Suprapubic skin (tissue), 4 donors: ENCODE data around the gene LDLR.
"Not testable (repeated sequence)": the region's sequence is repeated elsewhere in the genome, so short reads cannot be mapped to it uniquely, and the experiment has no call there.

Experiments
- CTCF ChIP-seq, 2 donors: fragments of 200-600 bp in 1 of 2; fragments of 450-650 bp in 1 of 2; sonication (generic) in 1 of 2; IDR thresholded peaks; one replicate each; pipeline ENCODE4 v1.5.1; 2016 to 2019; ENCODE audit warnings: antibody characterized with exemption in 2 of 2, mild to moderate bottlenecking in 1 of 2, moderate library complexity in 1 of 2
- EP300 ChIP-seq: sonication (generic); formaldehyde crosslinking; IDR thresholded peaks from one replicate; pipeline ENCODE4 v1.6.1; 2017; ENCODE audit warnings: antibody characterized with exemption
- POLR2A ChIP-seq, 2 donors: fragments of 450-650 bp; IDR thresholded peaks; one replicate each; pipeline ENCODE4 v1.6.1; 2017; ENCODE audit warnings: antibody characterized with exemption in 2 of 2, mild to moderate bottlenecking in 2 of 2, moderate library complexity in 2 of 2
- POLR2AphosphoS5 ChIP-seq, 3 donors: sonication (generic); formaldehyde crosslinking; IDR thresholded peaks; one replicate each; pipeline ENCODE4 v1.6.1; 2017; ENCODE audit warnings: antibody characterized with exemption in 3 of 3

DNA sequence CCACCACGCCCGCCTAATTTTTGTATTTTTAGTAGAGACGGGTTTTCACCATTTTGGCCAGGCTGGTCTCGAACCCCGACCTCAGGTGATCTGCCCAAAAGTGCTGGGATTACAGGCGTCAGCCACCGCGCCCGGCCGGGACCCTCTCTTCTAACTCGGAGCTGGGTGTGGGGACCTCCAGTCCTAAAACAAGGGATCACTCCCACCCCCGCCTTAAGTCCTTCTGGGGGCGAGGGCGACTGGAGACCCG, 676 bp downstream of the LDLR start:
- not testable (repeated sequence) for TF ChIP-seq POLR2A (IDR thresholded peaks at IDR 0.05); CTCF (IDR thresholded peaks at IDR 0.05); EP300; POLR2AphosphoS5 (IDR thresholded peaks at IDR 0.05)
